SKM-1 treated with dmso at 0.1 percent for 144 hours (cell line): ENCODE results near the gene KLHL29.

Experiments used
- DNase-seq: peaks from one replicate; lab custom pipeline; 2025; ENCODE audit not compliant: unreplicated experiment; lab: John Stamatoyannopoulos, UW

KLHL29 gene

GRCh38 chr2:23544589-23545295 lies 159.8 kb downstream of the KLHL29 start:
- no peak for DNase-seq

GRCh38 chr2:23545396-23545795 lies 160.4 kb downstream of the KLHL29 start:
- peak; percentile 58 for DNase-seq

GRCh38 chr2:23545811-23546210 lies 160.8 kb downstream of the KLHL29 start:
- no peak for DNase-seq

- DNase-seq, result no peak
Observed at GRCh38 chr2:23546913-23547312, 161.9 kb downstream of the KLHL29 start.

GRCh38 chr2:23547725-23548124 lies 162.7 kb downstream of the KLHL29 start:
- DNase-seq, result no peak

GRCh38 chr2:23548143-23548769 lies 163.3 kb downstream of the KLHL29 start:
- no peak for DNase-seq

GRCh38 chr2:23549051-23549450 lies 164.1 kb downstream of the KLHL29 start:
- DNase-seq, result no peak

- DNase-seq, result no peak
Observed at GRCh38 chr2:23549821-23550530, 165.0 kb downstream of the KLHL29 start.

GRCh38 chr2:23550553-23550952 lies 165.6 kb downstream of the KLHL29 start:
- DNase-seq, result no peak

- DNase-seq, result no peak
Observed at GRCh38 chr2:23551875-23552274, 166.9 kb downstream of the KLHL29 start.

- no peak for DNase-seq
Observed at GRCh38 chr2:23553561-23553960, 168.6 kb downstream of the KLHL29 start.

- no peak for DNase-seq
Observed at GRCh38 chr2:23554054-23554697, 169.2 kb downstream of the KLHL29 start.

- no peak for DNase-seq
Observed at GRCh38 chr2:23555944-23556343, 171.0 kb downstream of the KLHL29 start.

GRCh38 chr2:23556929-23557328 lies 171.9 kb downstream of the KLHL29 start:
- DNase-seq, result no peak

GRCh38 chr2:23557455-23557854 lies 172.5 kb downstream of the KLHL29 start:
- no peak for DNase-seq

GRCh38 chr2:23559561-23560239 lies 174.7 kb downstream of the KLHL29 start:
- no peak for DNase-seq

- no peak for DNase-seq
Observed at GRCh38 chr2:23561088-23561487, 176.1 kb downstream of the KLHL29 start.

GRCh38 chr2:23561544-23561943 lies 176.6 kb downstream of the KLHL29 start:
- no peak for DNase-seq

GRCh38 chr2:23562143-23562542 lies 177.2 kb downstream of the KLHL29 start:
- no peak for DNase-seq

GRCh38 chr2:23563151-23563550 lies 178.2 kb downstream of the KLHL29 start:
- no peak for DNase-seq
